ENCODE data around the gene TNFAIP8L1.

TNFAIP8L1 gene

DNA sequence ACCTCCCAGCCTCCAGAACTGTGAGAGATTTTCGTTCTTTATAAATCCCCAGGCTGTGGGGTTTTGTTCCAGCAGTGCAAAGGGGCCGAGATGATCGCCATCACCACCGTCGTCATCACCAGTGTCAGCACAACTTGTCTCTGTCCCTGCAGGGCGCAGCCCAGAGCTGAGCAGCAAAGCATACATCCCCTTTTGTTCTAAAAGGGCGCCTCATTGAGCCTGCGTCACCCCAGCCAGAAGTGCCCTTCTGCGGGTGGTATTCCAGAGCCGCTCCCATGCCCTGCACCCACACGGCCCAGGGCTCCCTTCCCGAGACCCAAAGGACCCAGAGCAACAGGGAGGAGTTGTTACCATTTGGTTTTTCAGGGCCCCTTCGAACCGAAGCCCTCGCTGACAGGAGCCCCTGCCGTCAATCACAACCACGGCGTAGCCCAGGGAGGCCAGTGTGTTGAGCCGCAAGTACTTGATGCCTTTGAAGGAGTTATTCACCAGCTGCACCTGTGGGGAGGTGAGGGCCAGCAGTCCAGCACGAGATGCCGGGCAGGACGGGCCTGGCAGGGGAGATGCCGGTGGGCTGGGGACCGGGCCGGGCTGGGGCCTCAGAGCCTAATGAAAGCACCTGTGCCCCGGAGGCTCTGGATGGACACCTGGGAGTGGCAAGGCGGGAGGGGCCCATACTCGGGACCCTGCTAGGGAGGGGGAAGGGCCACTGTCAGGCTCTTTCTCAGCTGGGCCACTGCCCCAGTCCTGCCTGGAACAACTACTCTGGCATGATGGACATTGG is 45.2 kb downstream of the TNFAIP8L1 start:
- TF ChIP-seq, protein P1, sequence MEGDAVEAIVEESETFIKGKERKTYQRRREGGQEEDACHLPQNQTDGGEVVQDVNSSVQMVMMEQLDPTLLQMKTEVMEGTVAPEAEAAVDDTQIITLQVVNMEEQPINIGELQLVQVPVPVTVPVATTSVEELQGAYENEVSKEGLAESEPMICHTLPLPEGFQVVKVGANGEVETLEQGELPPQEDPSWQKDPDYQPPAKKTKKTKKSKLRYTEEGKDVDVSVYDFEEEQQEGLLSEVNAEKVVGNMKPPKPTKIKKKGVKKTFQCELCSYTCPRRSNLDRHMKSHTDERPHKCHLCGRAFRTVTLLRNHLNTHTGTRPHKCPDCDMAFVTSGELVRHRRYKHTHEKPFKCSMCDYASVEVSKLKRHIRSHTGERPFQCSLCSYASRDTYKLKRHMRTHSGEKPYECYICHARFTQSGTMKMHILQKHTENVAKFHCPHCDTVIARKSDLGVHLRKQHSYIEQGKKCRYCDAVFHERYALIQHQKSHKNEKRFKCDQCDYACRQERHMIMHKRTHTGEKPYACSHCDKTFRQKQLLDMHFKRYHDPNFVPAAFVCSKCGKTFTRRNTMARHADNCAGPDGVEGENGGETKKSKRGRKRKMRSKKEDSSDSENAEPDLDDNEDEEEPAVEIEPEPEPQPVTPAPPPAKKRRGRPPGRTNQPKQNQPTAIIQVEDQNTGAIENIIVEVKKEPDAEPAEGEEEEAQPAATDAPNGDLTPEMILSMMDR (conservative IDR thresholded peaks at IDR 0.05; ENCODE audit: low read length), result no peak
- no peak for TF ChIP-seq EZH2phosphoT487 (IDR thresholded peaks at IDR 0.05; ENCODE audit: borderline replicate concordance)
- Histone ChIP-seq H2AFZ (ENCODE audit: low read length) (no peak overlapping the region), H4K20me1 (ENCODE audit: insufficient read depth, low read length, poor library complexity, severe bottlenecking) (no peaks in the 10 kb centered on the region), H3K9ac (ENCODE audit: low read depth, low read length, poor library complexity, severe bottlenecking) (no peak overlapping the region), H3K27me3 (ENCODE audit: insufficient read depth, low read length, poor library complexity, severe bottlenecking) (no peaks in the 10 kb centered on the region), H3K9me2 (replicated peaks; ENCODE audit: low read depth, low read length) (no peaks in the 10 kb centered on the region), H3F3A (ENCODE audit: low read depth) (no peaks in the 10 kb centered on the region), H3K9me3 (ENCODE audit: insufficient read depth, low read depth, low read length) (no peaks in the 10 kb centered on the region), H3K4me3 (ENCODE audit: low read length, poor library complexity, severe bottlenecking) (no peak overlapping the region), H3K36me3 (ENCODE audit: insufficient read depth, low read length) (peaks cover 28% of the 10 kb centered on the region; the same call in 1 of the 2 replicates), H3K4me2 (ENCODE audit: low read depth, low read length, poor library complexity, severe bottlenecking) (no peak overlapping the region), H3K4me1 (ENCODE audit: insufficient read depth, low read length, poor library complexity, severe bottlenecking) (no peaks in the 10 kb centered on the region), H3K79me2 (ENCODE audit: insufficient read depth, low read length) (no peaks in the 10 kb centered on the region)

DNA sequence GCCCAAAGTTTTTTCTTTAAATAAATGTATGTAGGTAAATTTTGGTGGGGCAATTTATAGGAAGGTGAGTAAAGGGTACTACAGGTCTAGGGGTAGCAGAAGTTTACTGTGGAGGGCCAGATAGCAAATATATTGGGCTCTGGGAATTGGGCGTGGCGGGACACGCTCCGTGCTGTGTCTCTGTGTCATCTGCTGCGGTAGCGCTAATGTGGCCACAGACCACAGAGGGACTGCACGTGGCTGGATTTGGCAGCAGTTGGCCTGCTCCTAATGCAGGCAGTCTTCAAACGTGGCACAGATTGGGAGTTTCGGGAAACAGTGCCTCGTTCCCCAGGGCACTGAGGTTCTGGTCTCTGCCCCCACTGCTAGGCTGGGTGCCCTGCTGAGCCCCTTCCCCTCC is 47.4 kb downstream of the TNFAIP8L1 start:
- no peak overlapping the region for H3K4me3 ChIP-seq (ENCODE audit: low read length, poor library complexity, severe bottlenecking)

DNA sequence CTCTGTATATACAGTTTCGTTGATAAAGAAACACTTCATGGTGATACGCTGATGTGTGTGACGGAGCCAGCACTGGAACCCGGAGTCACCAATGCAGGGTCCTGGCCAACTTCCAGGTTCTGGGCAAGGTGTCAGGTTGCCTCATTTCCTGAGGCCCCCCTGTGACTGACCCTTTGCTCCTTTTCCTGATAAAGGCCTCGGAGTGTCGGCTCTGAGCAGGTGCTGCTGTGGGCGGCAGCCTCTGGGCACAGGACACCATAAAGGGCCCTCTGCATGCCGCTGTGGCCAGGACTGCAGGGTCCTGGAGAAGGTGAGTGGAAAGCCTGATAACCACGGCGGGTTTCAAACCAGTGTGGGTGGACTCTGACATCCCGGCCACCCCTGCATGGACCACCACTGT is 48.1 kb downstream of the TNFAIP8L1 start:
- H3K4me2 ChIP-seq (ENCODE audit: low read depth, low read length, poor library complexity, severe bottlenecking), result no peak overlapping the region
- H2AFZ ChIP-seq (ENCODE audit: low read length), result no peak overlapping the region
- H3K4me1 ChIP-seq (ENCODE audit: insufficient read depth, low read length, poor library complexity, severe bottlenecking), result no peaks in the 10 kb centered on the region
- H3K9ac ChIP-seq (ENCODE audit: low read depth, low read length, poor library complexity, severe bottlenecking), result no peak overlapping the region
- no peak for TF ChIP-seq EZH2phosphoT487 (IDR thresholded peaks at IDR 0.05; ENCODE audit: borderline replicate concordance)
- TF ChIP-seq, protein P1 (conservative IDR thresholded peaks at IDR 0.05; ENCODE audit: low read length), result no peak
- no peaks in the 10 kb centered on the region for H3K9me3 ChIP-seq (ENCODE audit: insufficient read depth, low read depth, low read length)
- H3K4me3 ChIP-seq (ENCODE audit: low read length, poor library complexity, severe bottlenecking), result no peak overlapping the region
- H3K27me3 ChIP-seq (ENCODE audit: insufficient read depth, low read length, poor library complexity, severe bottlenecking), result no peaks in the 10 kb centered on the region
- H3F3A ChIP-seq (ENCODE audit: low read depth), result no peaks in the 10 kb centered on the region
- H4K20me1 ChIP-seq (ENCODE audit: insufficient read depth, low read length, poor library complexity, severe bottlenecking), result no peaks in the 10 kb centered on the region
- H3K9me2 ChIP-seq (replicated peaks; ENCODE audit: low read depth, low read length), result no peaks in the 10 kb centered on the region
- no peaks in the 10 kb centered on the region for H3K79me2 ChIP-seq (ENCODE audit: insufficient read depth, low read length)
- H3K36me3 ChIP-seq (ENCODE audit: insufficient read depth, low read length), result peaks cover 46% of the 10 kb centered on the region; the same call in 1 of the 2 replicates

More for the DNA sequence above, 47.4 kb downstream of the TNFAIP8L1 start:
- no peaks in the 10 kb centered on the region for H3K79me2 ChIP-seq (ENCODE audit: insufficient read depth, low read length)
- no peak overlapping the region for H2AFZ ChIP-seq (ENCODE audit: low read length)
- peaks cover 41% of the 10 kb centered on the region; the same call in 1 of the 2 replicates for H3K36me3 ChIP-seq (ENCODE audit: insufficient read depth, low read length)
- H3F3A ChIP-seq (ENCODE audit: low read depth), result no peaks in the 10 kb centered on the region
- no peak overlapping the region for H3K4me2 ChIP-seq (ENCODE audit: low read depth, low read length, poor library complexity, severe bottlenecking)
- no peak overlapping the region for H3K9ac ChIP-seq (ENCODE audit: low read depth, low read length, poor library complexity, severe bottlenecking)
- H3K4me1 ChIP-seq (ENCODE audit: insufficient read depth, low read length, poor library complexity, severe bottlenecking), result no peaks in the 10 kb centered on the region
- H3K27me3 ChIP-seq (ENCODE audit: insufficient read depth, low read length, poor library complexity, severe bottlenecking), result no peaks in the 10 kb centered on the region
- no peaks in the 10 kb centered on the region for H4K20me1 ChIP-seq (ENCODE audit: insufficient read depth, low read length, poor library complexity, severe bottlenecking)
- H3K9me2 ChIP-seq (replicated peaks; ENCODE audit: low read depth, low read length), result no peaks in the 10 kb centered on the region
- H3K9me3 ChIP-seq (ENCODE audit: insufficient read depth, low read depth, low read length), result no peaks in the 10 kb centered on the region
- no peak for TF ChIP-seq EZH2phosphoT487 (IDR thresholded peaks at IDR 0.05; ENCODE audit: borderline replicate concordance)
- TF ChIP-seq, protein P1 (conservative IDR thresholded peaks at IDR 0.05; ENCODE audit: low read length), result no peak

Measured in Loucy (cell line).